H9 (cell line): ENCODE data around the gene NKD2. TPM values are rescaled to one million over a fixed set of nuclear protein-coding genes. Genes with fewer than 3 reads are reported as not detected.

ENCODE experiments used
- DNase-seq: peaks from one replicate; pipeline ENCODE4 v3.0.0-alpha.2; 2017
- H2AFZ ChIP-seq: one replicate; pipeline ENCODE4 v1.6.1; 2013; ENCODE audit warnings: mild to moderate bottlenecking, low read length, control low read depth, moderate library complexity
- H2AK5ac ChIP-seq: 2 replicates; pipeline ENCODE4 v1.6.1; 2013; ENCODE audit warnings: low read length, control low read depth, mixed read lengths; ENCODE audit not compliant: insufficient read length
- H2BK120ac ChIP-seq: one replicate; pipeline ENCODE4 v1.6.1; 2013; ENCODE audit warnings: low read depth, mild to moderate bottlenecking, low read length, control low read depth, inconsistent platforms; ENCODE audit not compliant: poor library complexity, severe bottlenecking
- H2BK12ac ChIP-seq: 2 replicates; pipeline ENCODE4 v1.6.1; 2013; ENCODE audit warnings: low read length, control low read depth, mixed read lengths, low read depth; ENCODE audit not compliant: insufficient read length
- H2BK15ac ChIP-seq: 2 replicates; pipeline ENCODE4 v1.6.1; 2013; ENCODE audit warnings: low read depth, low read length, control low read depth
- H2BK20ac ChIP-seq: one replicate; pipeline ENCODE4 v1.6.1; 2013; ENCODE audit warnings: low read depth, mild to moderate bottlenecking, low read length, control low read depth, inconsistent platforms; ENCODE audit not compliant: poor library complexity, severe bottlenecking
- H2BK5ac ChIP-seq: 2 replicates; pipeline ENCODE4 v1.6.1; 2013; ENCODE audit warnings: low read length, control low read depth, mixed read lengths; ENCODE audit not compliant: insufficient read length
- H3K14ac ChIP-seq: 2 replicates; pipeline ENCODE4 v1.6.1; 2013; ENCODE audit warnings: low read length, control low read depth; ENCODE audit not compliant: insufficient read depth
- H3K18ac ChIP-seq: 2 replicates; pipeline ENCODE4 v1.6.1; 2013; ENCODE audit warnings: low read depth, mild to moderate bottlenecking, mixed read lengths, low read length, control low read depth; ENCODE audit not compliant: insufficient read length
- H3K23ac ChIP-seq: 2 replicates; pipeline ENCODE4 v1.6.1; 2013; ENCODE audit warnings: low read length, control low read depth, mixed read lengths, low read depth; ENCODE audit not compliant: insufficient read length
- H3K23me2 ChIP-seq: 2 replicates; pipeline ENCODE4 v1.6.1; 2013; ENCODE audit warnings: low read depth, mild to moderate bottlenecking, mixed read lengths, low read length, control low read depth; ENCODE audit not compliant: insufficient read length, poor library complexity, severe bottlenecking
- H3K27ac ChIP-seq: 2 replicates; pipeline ENCODE4 v1.5.1; 2013; ENCODE audit warnings: low read length, control low read depth, mixed read lengths, low read depth; ENCODE audit not compliant: insufficient read length
- H3K27me3 ChIP-seq: 2 replicates; pipeline ENCODE4 v1.6.1; 2013; ENCODE audit warnings: low read length, control low read depth, inconsistent platforms; ENCODE audit not compliant: insufficient read depth
- H3K4ac ChIP-seq: 2 replicates; pipeline ENCODE4 v1.6.1; 2013; ENCODE audit warnings: low read depth, mild to moderate bottlenecking, control low read depth, inconsistent platforms, low read length, moderate library complexity
- H3K4me1 ChIP-seq: 2 replicates; pipeline ENCODE4 v1.6.1; 2013; ENCODE audit warnings: low read length, control low read depth, inconsistent platforms; ENCODE audit not compliant: insufficient read depth
- H3K4me2 ChIP-seq: 2 replicates; pipeline ENCODE4 v1.6.1; 2013; ENCODE audit warnings: low read length, control low read depth, mixed read lengths; ENCODE audit not compliant: insufficient read length, insufficient read depth
- H3K56ac ChIP-seq: 2 replicates; pipeline ENCODE4 v1.6.1; 2013; ENCODE audit warnings: low read depth, mild to moderate bottlenecking, mixed read lengths, low read length, control low read depth; ENCODE audit not compliant: insufficient read length
- H3K79me1 ChIP-seq: 2 replicates; pipeline ENCODE4 v1.6.1; 2013; ENCODE audit warnings: low read depth, mild to moderate bottlenecking, moderate library complexity, low read length, control low read depth, inconsistent platforms; ENCODE audit not compliant: insufficient read depth, poor library complexity, severe bottlenecking
- H3K79me2 ChIP-seq: 2 replicates; pipeline ENCODE4 v1.6.1; 2013; ENCODE audit warnings: low read length, control low read depth, inconsistent platforms; ENCODE audit not compliant: insufficient read depth
- H3K9ac ChIP-seq: 2 replicates; pipeline ENCODE4 v1.6.1; 2013; ENCODE audit warnings: low read length, control low read depth, mixed read lengths; ENCODE audit not compliant: insufficient read length; ENCODE audit errors: extremely low read depth
- H3K9me3 ChIP-seq: one replicate; pipeline ENCODE4 v1.6.1; 2013; ENCODE audit warnings: low read depth, low read length, inconsistent platforms; ENCODE audit not compliant: control insufficient read depth
- H3T11ph ChIP-seq: one replicate; pipeline ENCODE4 v1.6.1; 2013; ENCODE audit warnings: mild to moderate bottlenecking, low read length, control low read depth, inconsistent platforms
- H4K20me1 ChIP-seq: one replicate; pipeline ENCODE4 v1.6.1; 2013; ENCODE audit not compliant: control insufficient read depth, insufficient read length, insufficient read depth
- H4K5ac ChIP-seq: 2 replicates; pipeline ENCODE4 v1.6.1; 2013; ENCODE audit warnings: low read depth, mild to moderate bottlenecking, mixed read lengths, low read length, control low read depth; ENCODE audit not compliant: insufficient read length
- H4K8ac ChIP-seq: replicated peaks from 2 replicates; pipeline ENCODE4 v1.6.1; 2013; ENCODE audit warnings: low read length, control low read depth, mixed read lengths, low read depth; ENCODE audit not compliant: insufficient read length
- H4K91ac ChIP-seq: 2 replicates; pipeline ENCODE4 v1.6.1; 2013; ENCODE audit warnings: low read depth, mild to moderate bottlenecking, moderate library complexity, mixed read lengths, low read length, control low read depth; ENCODE audit not compliant: insufficient read length
- H3K27ac Mint-ChIP-seq, 3 experiments: 2 replicates in 2 of 3; 3 replicates in 1 of 3; pipeline ENCODE4 v1.8.0; 2020 to 2021; ENCODE audit warnings: mixed read lengths in 3 of 3, mild to moderate bottlenecking in 1 of 3, moderate library complexity in 1 of 3
- H3K27me3 Mint-ChIP-seq: 2 replicates; pipeline ENCODE4 v1.8.0; 2021; ENCODE audit warnings: low read depth, mild to moderate bottlenecking, moderate library complexity, mixed read lengths
- H3K36me3 Mint-ChIP-seq, 3 experiments: 2 replicates in 2 of 3; 3 replicates in 1 of 3; pipeline ENCODE4 v1.8.0; 2020 to 2021; ENCODE audit warnings: low read depth in 3 of 3, mixed read lengths in 3 of 3; ENCODE audit not compliant: insufficient read depth in 1 of 3
- H3K4me1 Mint-ChIP-seq, 2 experiments: 2 replicates each; pipeline ENCODE4 v1.8.0; 2020; ENCODE audit warnings: mixed read lengths in 2 of 2
- H3K4me3 Mint-ChIP-seq, 2 experiments: 2 replicates in 1 of 2; 3 replicates in 1 of 2; pipeline ENCODE4 v1.8.0; 2020 to 2021; ENCODE audit warnings: mild to moderate bottlenecking in 2 of 2, mixed read lengths in 2 of 2, moderate library complexity in 1 of 2
- H3K9me3 Mint-ChIP-seq, 2 experiments: 2 replicates in 1 of 2; 3 replicates in 1 of 2; pipeline ENCODE4 v1.8.0; 2020; ENCODE audit warnings: mild to moderate bottlenecking in 2 of 2, mixed read lengths in 2 of 2, moderate library complexity in 1 of 2
- WGBS: extraction: QIAGEN DNeasy Blood & Tissue Kit; methylation state at CpG from one replicate; pipeline ENCODE4 v1.1.7; 2013; ENCODE audit warnings: missing lambda C conversion rate, low lambda C conversion rate, mixed read lengths; ENCODE audit not compliant: insufficient read length; ENCODE audit errors: extremely low coverage; 5-methylcytosine and 5-hydroxymethylcytosine counted together
- total RNA-seq: library from RNA; stranded (reverse); gene quantifications from 2 replicates; pipeline ENCODE4 v1.2.1, GENCODE V29; 2021
- TF ChIP-seq, protein P1 (sequence below): fragments of 200-600 bp; sonication (generic); conservative IDR thresholded peaks from 3 replicates; pipeline ENCODE4 v1.8.0; 2021; ENCODE audit warnings: antibody characterized with exemption, mild to moderate bottlenecking

Gene NKD2
- total RNA-seq, 1 experiment from 2014 or later, result 7.3 TPM

- H4K20me1 ChIP-seq, result no peaks in the 10 kb centered on the region
- H2AK5ac ChIP-seq, result no peak overlapping the region
- H4K5ac ChIP-seq, result no peak overlapping the region
- no peak overlapping the region for H2BK20ac ChIP-seq
- H2BK120ac ChIP-seq, result no peak overlapping the region
- no peak overlapping the region for H3K27ac ChIP-seq
- H3K9me3 ChIP-seq, result no peaks in the 10 kb centered on the region
- no peak overlapping the region for H4K8ac ChIP-seq
- H3K9ac ChIP-seq, result no peak overlapping the region
- H2BK15ac ChIP-seq, result no peak overlapping the region
- H2BK12ac ChIP-seq, result no peak overlapping the region
- peaks cover 10% of the 10 kb centered on the region for H3K23me2 ChIP-seq
- no peak for DNase-seq
- no peaks in the 10 kb centered on the region for H3K79me1 ChIP-seq
- peak overlapping the region; percentile 34 to 42; a peak in 4 of 5 replicates for H3K4me3 Mint-ChIP-seq
- H3K56ac ChIP-seq, result no peak overlapping the region
- no peak overlapping the region for H2AFZ ChIP-seq
- no peak overlapping the region for H3K14ac ChIP-seq
- no peaks in the 10 kb centered on the region for H3K4me1 ChIP-seq
- no peak overlapping the region for H4K91ac ChIP-seq
- no peak overlapping the region for H3T11ph ChIP-seq
- H3K4ac ChIP-seq, result no peak overlapping the region
- TF ChIP-seq, protein P1, sequence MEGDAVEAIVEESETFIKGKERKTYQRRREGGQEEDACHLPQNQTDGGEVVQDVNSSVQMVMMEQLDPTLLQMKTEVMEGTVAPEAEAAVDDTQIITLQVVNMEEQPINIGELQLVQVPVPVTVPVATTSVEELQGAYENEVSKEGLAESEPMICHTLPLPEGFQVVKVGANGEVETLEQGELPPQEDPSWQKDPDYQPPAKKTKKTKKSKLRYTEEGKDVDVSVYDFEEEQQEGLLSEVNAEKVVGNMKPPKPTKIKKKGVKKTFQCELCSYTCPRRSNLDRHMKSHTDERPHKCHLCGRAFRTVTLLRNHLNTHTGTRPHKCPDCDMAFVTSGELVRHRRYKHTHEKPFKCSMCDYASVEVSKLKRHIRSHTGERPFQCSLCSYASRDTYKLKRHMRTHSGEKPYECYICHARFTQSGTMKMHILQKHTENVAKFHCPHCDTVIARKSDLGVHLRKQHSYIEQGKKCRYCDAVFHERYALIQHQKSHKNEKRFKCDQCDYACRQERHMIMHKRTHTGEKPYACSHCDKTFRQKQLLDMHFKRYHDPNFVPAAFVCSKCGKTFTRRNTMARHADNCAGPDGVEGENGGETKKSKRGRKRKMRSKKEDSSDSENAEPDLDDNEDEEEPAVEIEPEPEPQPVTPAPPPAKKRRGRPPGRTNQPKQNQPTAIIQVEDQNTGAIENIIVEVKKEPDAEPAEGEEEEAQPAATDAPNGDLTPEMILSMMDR, result no peak
- no peaks in the 10 kb centered on the region for H3K9me3 Mint-ChIP-seq
- H3K4me2 ChIP-seq, result no peak overlapping the region
- H3K27ac Mint-ChIP-seq, result no peak overlapping the region
- H3K36me3 Mint-ChIP-seq, result no peaks in the 10 kb centered on the region; a peak in 1 of 7 replicates
- no CpG with 5 or more reads among the region's 21 CpGs for WGBS
- H3K18ac ChIP-seq, result no peak overlapping the region
- peaks cover 70% of the 10 kb centered on the region for H3K27me3 Mint-ChIP-seq
- no peaks in the 10 kb centered on the region for H3K79me2 ChIP-seq
- H3K4me1 Mint-ChIP-seq, result peaks cover 11 to 15% of the 10 kb centered on the region in 2 experiments
- H3K27me3 ChIP-seq, result peaks cover 15% of the 10 kb centered on the region; the same call in 1 of the 2 replicates
- H2BK5ac ChIP-seq, result no peak overlapping the region
- no peak overlapping the region for H3K23ac ChIP-seq
Measured at GRCh38 chr5:1003296-1003937, 5.2 kb upstream of the NKD2 start.
